B cell (primary cell): ENCODE data around the gene ZNF281. TPM values are rescaled to one million over a fixed set of nuclear protein-coding genes. Genes with fewer than 3 reads are reported as not detected.

Experiments
- ATAC-seq: fragments of 200-7000 bp; cut with Tn5 transposase; one replicate; pipeline ENCODE4 v1.10.0; 2021; ENCODE audit warnings: low read depth, mild to moderate bottlenecking, moderate number of reproducible peaks, moderate library complexity
- CTCF ChIA-PET: fragments of 350-600 bp; sonication (Branson Sonifier 250); formaldehyde crosslinking; loops from one replicate; lab custom pipeline; 2021; ENCODE audit warnings: antibody characterized with exemption, inconsistent platforms; lab: Charles Lee
- POLR2A ChIA-PET: fragments of 350-600 bp; sonication (Branson Sonifier 250); formaldehyde crosslinking; loops from one replicate; lab custom pipeline; 2021; ENCODE audit warnings: antibody characterized with exemption; lab: Charles Lee
- DNase-seq: peaks from one replicate; pipeline ENCODE4 v3.0.0; 2013
- H2AFZ ChIP-seq: 2 replicates; pipeline ENCODE4 v1.6.1; 2012; ENCODE audit warnings: mild to moderate bottlenecking, low read depth, low read length; ENCODE audit not compliant: insufficient read depth, poor library complexity, severe bottlenecking
- H3K27ac ChIP-seq, 2 donors: 1 replicate in 1 of 2; 2 replicates in 1 of 2; pipeline ENCODE4 v1.5.1; 2012 to 2013; ENCODE audit warnings: low read length in 2 of 2, mild to moderate bottlenecking in 2 of 2, moderate library complexity in 1 of 2
- H3K27me3 ChIP-seq, 4 experiments: fragments of 200-600 bp in 1 of 4; sonication (generic) in 1 of 4; replicated peaks in 1 of 4; 1 replicate in 2 of 4; 2 replicates in 2 of 4; pipeline versions ENCODE4 v1.6.1 to v1.7.0; 2013 to 2016; ENCODE audit warnings: low read length in 3 of 4, mild to moderate bottlenecking in 2 of 4, mixed read lengths in 1 of 4, moderate library complexity in 1 of 4; ENCODE audit not compliant: insufficient read depth in 4 of 4, control insufficient read depth in 3 of 4; ENCODE audit errors: control extremely low read depth in 1 of 4
- H3K36me3 ChIP-seq, 2 experiments: replicated peaks in 1 of 2; 1 replicate in 1 of 2; 2 replicates in 1 of 2; pipeline versions ENCODE4 v1.6.1 to v1.7.1; 2013; ENCODE audit warnings: low read length in 1 of 2; ENCODE audit not compliant: insufficient read depth in 2 of 2, control insufficient read depth in 1 of 2; ENCODE audit errors: control extremely low read depth in 1 of 2, extremely low read depth in 1 of 2
- H3K4me1 ChIP-seq, 2 donors: fragments of 200-600 bp in 1 of 2; sonication (generic) in 1 of 2; 1 replicate in 1 of 2; 2 replicates in 1 of 2; pipeline versions ENCODE4 v1.5.1 to v1.6.1; 2013 to 2017; ENCODE audit warnings: low read length in 2 of 2; ENCODE audit not compliant: control insufficient read depth in 2 of 2, insufficient read depth in 2 of 2
- H3K4me2 ChIP-seq: replicated peaks from 2 replicates; pipeline ENCODE3; 2012; ENCODE audit warnings: mild to moderate bottlenecking, low read depth, low read length; ENCODE audit not compliant: poor library complexity, severe bottlenecking
- H3K4me3 ChIP-seq, 5 experiments: fragments of 200-600 bp in 1 of 5; sonication (generic) in 1 of 5; 1 replicate in 3 of 5; 2 replicates in 2 of 5; pipeline versions ENCODE4 v1.5.1 to v1.7.0; 2011 to 2016; ENCODE audit warnings: low read length in 4 of 5, mild to moderate bottlenecking in 4 of 5, low read depth in 2 of 5, control low read depth in 1 of 5, moderate library complexity in 1 of 5; ENCODE audit not compliant: insufficient read depth in 1 of 5; ENCODE audit errors: control extremely low read depth in 1 of 5, extremely low read depth in 1 of 5
- H3K79me2 ChIP-seq: fragments of 200-600 bp; sonication (generic); one replicate; pipeline ENCODE4 v1.6.0; 2016; ENCODE audit warnings: low read length; ENCODE audit not compliant: control insufficient read depth, insufficient read depth
- H3K9ac ChIP-seq: fragments of 200-600 bp; sonication (generic); 2 replicates; pipeline ENCODE4 v1.6.1; 2017; ENCODE audit warnings: mild to moderate bottlenecking, low read length, moderate library complexity
- H3K9me3 ChIP-seq, 3 donors: one replicate each; pipeline versions ENCODE4 v1.6.1 to v1.7.1; 2013; ENCODE audit warnings: low read length in 2 of 3; ENCODE audit not compliant: control insufficient read depth in 2 of 3, insufficient read depth in 1 of 3; ENCODE audit errors: control extremely low read depth in 1 of 3
- H4K20me1 ChIP-seq: 2 replicates; pipeline ENCODE4 v1.6.0; 2012; ENCODE audit warnings: mild to moderate bottlenecking, low read length; ENCODE audit not compliant: insufficient read depth, control insufficient read depth, poor library complexity, severe bottlenecking
- H3K27ac Mint-ChIP-seq: one replicate; pipeline ENCODE4 v1.8.0; 2021; ENCODE audit warnings: mixed read lengths
- H3K27me3 Mint-ChIP-seq: one replicate; pipeline ENCODE4 v1.8.0; 2021; ENCODE audit warnings: mixed read lengths
- H3K4me1 Mint-ChIP-seq: one replicate; pipeline ENCODE4 v1.8.0; 2021; ENCODE audit warnings: mixed read lengths
- H3K4me3 Mint-ChIP-seq: one replicate; pipeline ENCODE4 v1.8.0; 2021; ENCODE audit warnings: mixed read lengths
- H3K9me3 Mint-ChIP-seq: one replicate; pipeline ENCODE4 v1.8.0; 2022; ENCODE audit warnings: mixed read lengths; ENCODE audit not compliant: insufficient read depth
- EZH2 ChIP-seq: IDR thresholded peaks from 2 replicates; pipeline ENCODE4 v1.6.1; 2012; ENCODE audit warnings: borderline replicate concordance, low read depth, mild to moderate bottlenecking, moderate library complexity, low read length; ENCODE audit not compliant: insufficient read depth, poor library complexity, severe bottlenecking
- WGBS: methylation state at CpG from one replicate; pipeline ENCODE4 v1.1.5; 2013; ENCODE audit warnings: missing lambda C conversion rate; ENCODE audit not compliant: insufficient coverage; 5-methylcytosine and 5-hydroxymethylcytosine counted together
- intact Hi-C: fragments of 100-400 bp; cut with micrococcal nuclease; formaldehyde crosslinking; loops from one replicate; pipeline ENCODE4 v1.10.0; 2022
- polyA plus RNA-seq: library from polyadenylated mRNA; depleted of rRNA; stranded (reverse); fragments of >200 nt; gene quantifications from 2 replicates; pipeline ENCODE4 v1.2.3, GENCODE V29; 2012
- total RNA-seq, 2 donors: library from RNA; stranded (reverse); fragments of 120-200 nt in 1 of 2; gene quantifications; 1 replicate in 1 of 2; 2 replicates in 1 of 2; pipeline versions ENCODE4 v1.2.3 to v1.2.4, GENCODE V29; 2013 to 2022
- TF ChIP-seq, protein P1 (sequence below): fragments of 200-600 bp; IDR thresholded peaks from one replicate; pipeline ENCODE4 v1.8.0; 2022; ENCODE audit warnings: antibody characterized with exemption, mild to moderate bottlenecking

Gene ZNF281
- total and polyA plus RNA-seq, 2 donors (not counting 1 experiment from before 2014, with no cell fraction given) = 3.8 to 23.5 TPM

DNA sequence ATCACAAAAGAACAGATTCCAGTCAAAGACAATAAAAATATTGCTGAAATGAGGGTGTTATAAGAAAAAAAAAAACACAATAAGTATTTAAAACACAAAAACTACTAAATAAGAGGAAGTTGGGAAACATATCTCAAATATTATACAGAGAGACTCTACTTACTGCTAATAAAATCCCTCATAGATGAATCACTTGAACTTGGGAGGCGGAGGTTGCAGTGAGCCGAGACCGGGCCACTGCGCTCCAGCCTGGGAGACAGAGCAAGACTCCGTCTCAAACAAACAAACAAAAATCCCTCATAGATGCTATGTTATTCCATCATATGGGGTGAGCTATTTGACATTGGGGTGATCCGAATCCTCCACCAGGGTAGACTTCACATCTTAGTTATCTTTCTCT, 48.0 kb upstream of the ZNF281 start:
- ChIA-PET POLR2A (no interaction called here), CTCF (no interaction called here)
- H3K79me2 ChIP-seq = no peaks in the 10 kb centered on the region
- no peaks in the 10 kb centered on the region for H4K20me1 ChIP-seq
- H3K27me3 ChIP-seq = no peaks in the 10 kb centered on the region
- H3K27ac Mint-ChIP-seq = no peak overlapping the region
- no peak overlapping the region for H3K4me3 ChIP-seq
- H3K27me3 Mint-ChIP-seq = no peaks in the 10 kb centered on the region
- no peaks in the 10 kb centered on the region for H3K4me1 ChIP-seq
- no peak overlapping the region for H3K4me3 Mint-ChIP-seq
- no peak overlapping the region for H3K4me2 ChIP-seq
- no peak for TF ChIP-seq EZH2
- H3K9ac ChIP-seq = no peak overlapping the region
- intact Hi-C loops = no loop called here
- H3K9me3 ChIP-seq = no peaks in the 10 kb centered on the region
- H3K4me1 Mint-ChIP-seq = peaks cover 6% of the 10 kb centered on the region
- no peak overlapping the region for H3K27ac ChIP-seq
- no peak for ATAC-seq
- WGBS = 100% methylated on average over 3 of the region's 6 CpGs
- no peaks in the 10 kb centered on the region for H3K9me3 Mint-ChIP-seq
- DNase-seq = no peak
- no peaks in the 10 kb centered on the region for H3K36me3 ChIP-seq
- no peak overlapping the region for H2AFZ ChIP-seq

GRCh38 chr1:200454425-200454824, 44.6 kb upstream of the ZNF281 start:
- DNase-seq = no peak
- no peak overlapping the region for H3K4me3 ChIP-seq
- H3K27ac ChIP-seq = no peak overlapping the region
- no peak overlapping the region for H3K27ac Mint-ChIP-seq
- ChIA-PET CTCF (no interaction called here), POLR2A (no interaction called here)
- H3K79me2 ChIP-seq = no peaks in the 10 kb centered on the region
- H3K27me3 ChIP-seq = no peaks in the 10 kb centered on the region
- no peak overlapping the region for H3K9ac ChIP-seq
- H3K4me1 ChIP-seq = peaks cover 0 to 2% of the 10 kb centered on the region in 2 donors
- intact Hi-C loops = no loop called here
- H3K4me2 ChIP-seq = no peak overlapping the region
- peaks cover 14% of the 10 kb centered on the region for H3K4me1 Mint-ChIP-seq
- WGBS = 89% methylated on average over 5 of the region's 5 CpGs
- no peak overlapping the region for H3K4me3 Mint-ChIP-seq
- ATAC-seq = no peak
- no peaks in the 10 kb centered on the region for H3K36me3 ChIP-seq
- H3K9me3 ChIP-seq = no peaks in the 10 kb centered on the region
- no peaks in the 10 kb centered on the region for H4K20me1 ChIP-seq
- H2AFZ ChIP-seq = no peak overlapping the region
- H3K27me3 Mint-ChIP-seq = no peaks in the 10 kb centered on the region
- TF ChIP-seq, protein P1, sequence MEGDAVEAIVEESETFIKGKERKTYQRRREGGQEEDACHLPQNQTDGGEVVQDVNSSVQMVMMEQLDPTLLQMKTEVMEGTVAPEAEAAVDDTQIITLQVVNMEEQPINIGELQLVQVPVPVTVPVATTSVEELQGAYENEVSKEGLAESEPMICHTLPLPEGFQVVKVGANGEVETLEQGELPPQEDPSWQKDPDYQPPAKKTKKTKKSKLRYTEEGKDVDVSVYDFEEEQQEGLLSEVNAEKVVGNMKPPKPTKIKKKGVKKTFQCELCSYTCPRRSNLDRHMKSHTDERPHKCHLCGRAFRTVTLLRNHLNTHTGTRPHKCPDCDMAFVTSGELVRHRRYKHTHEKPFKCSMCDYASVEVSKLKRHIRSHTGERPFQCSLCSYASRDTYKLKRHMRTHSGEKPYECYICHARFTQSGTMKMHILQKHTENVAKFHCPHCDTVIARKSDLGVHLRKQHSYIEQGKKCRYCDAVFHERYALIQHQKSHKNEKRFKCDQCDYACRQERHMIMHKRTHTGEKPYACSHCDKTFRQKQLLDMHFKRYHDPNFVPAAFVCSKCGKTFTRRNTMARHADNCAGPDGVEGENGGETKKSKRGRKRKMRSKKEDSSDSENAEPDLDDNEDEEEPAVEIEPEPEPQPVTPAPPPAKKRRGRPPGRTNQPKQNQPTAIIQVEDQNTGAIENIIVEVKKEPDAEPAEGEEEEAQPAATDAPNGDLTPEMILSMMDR = no peak
- no peak for TF ChIP-seq EZH2
- no peaks in the 10 kb centered on the region for H3K9me3 Mint-ChIP-seq
